Measurements from ENCODE around the gene TRIM32. TPM values are rescaled to one million over a fixed set of nuclear protein-coding genes. Genes with fewer than 3 reads are reported as not detected.
A peak's percentile ranks its signal among the peaks of the same experiment; 100 is the strongest.

Gene TRIM32
- total RNA-seq, 1 experiment from 2014 or later, result 23.2 TPM

GRCh38 chr9:116646661-116647514 lies 40.2 kb upstream of the TRIM32 start:
- Histone ChIP-seq H3K9ac (ENCODE audit: low read length) (no peak overlapping the region), H3K4me3 (replicated peaks in 1 of 2; ENCODE audit: low read depth in 1 of 2, low read length in 2 of 2) (no peak overlapping the region), H3K9me2 (ENCODE audit: insufficient read depth) (no peaks in the 10 kb centered on the region), H2AFZ (ENCODE audit: low read depth, low read length, poor library complexity, severe bottlenecking) (no peak overlapping the region), H3K9me3 (ENCODE audit: control insufficient read depth in 1 of 2, insufficient read depth in 1 of 2, low read depth in 1 of 2, low read length in 2 of 2) (no peaks in the 10 kb centered on the region), H3K36me3 (ENCODE audit: control insufficient read depth in 1 of 2, insufficient read depth in 2 of 2, low read length in 2 of 2) (no peaks in the 10 kb centered on the region), H3K27ac (ENCODE audit: low read depth, low read length) (no peak overlapping the region), H3K4me2 (ENCODE audit: low read length) (no peak overlapping the region), H3K27me3 (ENCODE audit: insufficient read depth, low read length) (no peaks in the 10 kb centered on the region), H4K20me1 (ENCODE audit: insufficient read depth) (no peaks in the 10 kb centered on the region), H3K4me1 (ENCODE audit: control insufficient read depth in 1 of 2, insufficient read depth in 2 of 2, low read length in 2 of 2) (no peaks in the 10 kb centered on the region), H3K79me2 (ENCODE audit: insufficient read depth, low read length) (no peaks in the 10 kb centered on the region)
- TF ChIP-seq POLR2A (IDR thresholded peaks at IDR 0.05; ENCODE audit: borderline replicate concordance, extremely low read depth, insufficient read depth, insufficient read length), result no peak
- TF ChIP-seq REST (IDR thresholded peaks at IDR 0.05; ENCODE audit: low read depth), result no peak
- TF ChIP-seq RAD21 (IDR thresholded peaks at IDR 0.05; ENCODE audit: low read depth), result peak; percentile 70
- peak; percentile 55 to 66 (median 56); a peak in 5 of 6 replicates for TF ChIP-seq CTCF (IDR thresholded peaks at IDR 0.05 in 2 of 3, conservative IDR thresholded peaks at IDR 0.05 in 1 of 3; ENCODE audit: borderline replicate concordance in 1 of 3, insufficient read depth in 1 of 3, low read depth in 2 of 3, low read length in 2 of 3)
- no peak for TF ChIP-seq EZH2 (IDR thresholded peaks at IDR 0.05)
- no peak for TF ChIP-seq ZBTB33 (IDR thresholded peaks at IDR 0.05; ENCODE audit: extremely low read depth, insufficient replicate concordance, low read length)
- no peak for TF ChIP-seq CBX3 (IDR thresholded peaks at IDR 0.05; ENCODE audit: low read depth)
- no peak for TF ChIP-seq TCF7L2 (IDR thresholded peaks at IDR 0.05; ENCODE audit: borderline replicate concordance, extremely low read depth, insufficient read depth, insufficient read length)
- TF ChIP-seq MAX (IDR thresholded peaks at IDR 0.05), result no peak
- TF ChIP-seq ELF1 (IDR thresholded peaks at IDR 0.05; ENCODE audit: borderline replicate concordance, low read depth), result no peak
- no peak for TF ChIP-seq FOSL1 (IDR thresholded peaks at IDR 0.05; ENCODE audit: low read depth)
- TF ChIP-seq EGR1 (IDR thresholded peaks at IDR 0.05; ENCODE audit: low read depth), result no peak
- TF ChIP-seq CEBPB (IDR thresholded peaks at IDR 0.05; ENCODE audit: low read depth), result no peak
- TF ChIP-seq ATF3 (IDR thresholded peaks at IDR 0.05), result no peak
- TF ChIP-seq ZFX (IDR thresholded peaks at IDR 0.05), result no peak
- no peak for TF ChIP-seq SP1 (IDR thresholded peaks at IDR 0.05; ENCODE audit: low read depth)
- TF ChIP-seq POLR2AphosphoS5 (IDR thresholded peaks at IDR 0.05; ENCODE audit: low read depth, low read length), result no peak
- no peak for TF ChIP-seq YY1 (IDR thresholded peaks at IDR 0.05; ENCODE audit: extremely low read depth, insufficient replicate concordance, low read depth, low read length)
- intact Hi-C loops (cut with micrococcal nuclease), result loop anchor here (2.0 to 5.0 kb wide), 3 partner anchors 58 to 1055 kb away; no protein-coding TSS in a partner anchor
- peak; percentile 93 for ATAC-seq
- RAD21 ChIA-PET (ENCODE audit: low non-redundant PET in 1 of 2, low total read pairs in 2 of 2, uncharacterized antibody in 2 of 2, unreplicated experiment in 2 of 2), result no interaction called here
- no TSS peak for BruUV-seq (replicated peaks)
- CTCF ChIA-PET, result interaction anchor here (1.0 to 2.2 kb wide), 3 partner anchors 56 to 494 kb away, joined by 3 to 7 read pairs (median 3); no protein-coding TSS in a partner anchor
- peak; percentile 24 for DNase-seq (ENCODE audit: low read depth, low spot score)
- POLR2A ChIA-PET, result no interaction called here
